Smooth muscle cell of the brain vasculature (primary cell): ENCODE measurements around the gene BANP.
"Not testable (repeated sequence)": the region's sequence is repeated elsewhere in the genome, so short reads cannot be mapped to it uniquely, and the experiment has no call there.

ENCODE experiments used
- DNase-seq: peaks from one replicate; pipeline ENCODE4 v3.0.0-alpha.2; 2012; ENCODE audit warnings: low read depth, low spot score

Gene BANP

GRCh38 chr16:87926246-87927194 is 24.7 kb upstream of the BANP start:
- no peak for DNase-seq

GRCh38 chr16:87927195-87927562 is 24.1 kb upstream of the BANP start:
- DNase-seq = no peak

- no peak for DNase-seq
These were observed 21.2 kb upstream of the BANP start for GRCh38 chr16:87929986-87930385.

- no peak for DNase-seq
These were observed 20.8 kb upstream of the BANP start for GRCh38 chr16:87930456-87930855.

- no peak for DNase-seq
These were observed 19.7 kb upstream of the BANP start for GRCh38 chr16:87931504-87931903.

- not testable (repeated sequence) for DNase-seq
These were observed 18.6 kb upstream of the BANP start for GRCh38 chr16:87932475-87933139.

GRCh38 chr16:87933140-87933495 is 18.1 kb upstream of the BANP start:
- DNase-seq = no peak

GRCh38 chr16:87934752-87935425 is 16.3 kb upstream of the BANP start:
- not testable (repeated sequence) for DNase-seq

GRCh38 chr16:87936016-87936374 is 15.2 kb upstream of the BANP start:
- not testable (repeated sequence) for DNase-seq

GRCh38 chr16:87936375-87937230 is 14.6 kb upstream of the BANP start, which contains the start of gene CA5A:
Gene CA5A (minus strand): TSS chr16:87936529. CDS start chr16:87936450, 79 bp downstream.
- no peak for DNase-seq

- DNase-seq = not testable (repeated sequence)
These were observed 14.0 kb upstream of the BANP start for GRCh38 chr16:87937231-87937542.

GRCh38 chr16:87938412-87938949 is 12.8 kb upstream of the BANP start:
- no peak for DNase-seq

- DNase-seq = no peak
These were observed 11.4 kb upstream of the BANP start for GRCh38 chr16:87939562-87940423.

- no peak for DNase-seq
These were observed 8.6 kb upstream of the BANP start for GRCh38 chr16:87942680-87943079.

- DNase-seq = no peak
These were observed 5.7 kb upstream of the BANP start for GRCh38 chr16:87945351-87946042.

- no peak for DNase-seq
These were observed 4.5 kb upstream of the BANP start for GRCh38 chr16:87946596-87947347.

GRCh38 chr16:87947356-87948118 is 3.7 kb upstream of the BANP start:
- DNase-seq = no peak

- no peak for DNase-seq
These were observed 3.1 kb upstream of the BANP start for GRCh38 chr16:87948119-87948545.
